ENCODE measurements around the gene RASSF8. TPM values are rescaled to one million over a fixed set of nuclear protein-coding genes. Genes with fewer than 3 reads are reported as not detected.

The RASSF8 gene
- total and polyA plus RNA-seq, 2 donors: 20.9 to 63.1 TPM

DNA sequence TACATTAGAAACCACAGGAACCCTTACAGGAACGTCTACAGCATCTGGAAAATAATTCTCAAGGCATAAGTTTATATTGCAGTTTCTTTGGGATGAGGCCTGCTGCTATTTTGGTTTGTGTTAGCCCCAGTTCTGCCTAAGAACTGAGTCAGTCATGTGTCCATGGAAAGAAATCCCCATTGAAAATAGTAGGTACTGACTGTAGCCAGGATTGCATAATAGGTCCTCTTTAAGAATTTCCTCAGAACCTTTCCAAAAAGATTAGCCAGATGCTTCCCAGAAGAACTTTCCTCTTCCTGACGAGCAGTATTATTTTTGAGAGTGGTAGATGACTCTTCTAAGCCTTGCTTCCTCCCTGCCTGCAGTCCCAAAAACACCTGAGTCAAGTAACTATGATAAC, 52.6 kb downstream of the RASSF8 start:
- DNase-seq (ENCODE audit: extremely low spot score): no peak
- 20% methylated on average over 2 of the region's 2 CpGs for WGBS
- peak overlapping the region; percentile 42 for H3K27ac ChIP-seq (ENCODE audit: low read depth)
- H3K4me1 ChIP-seq (ENCODE audit: insufficient read depth): no peaks in the 10 kb centered on the region
- no peak overlapping the region for H3K4me3 ChIP-seq (ENCODE audit: low read depth, low read length)
- H3K36me3 ChIP-seq (ENCODE audit: insufficient read depth): no peaks in the 10 kb centered on the region

DNA sequence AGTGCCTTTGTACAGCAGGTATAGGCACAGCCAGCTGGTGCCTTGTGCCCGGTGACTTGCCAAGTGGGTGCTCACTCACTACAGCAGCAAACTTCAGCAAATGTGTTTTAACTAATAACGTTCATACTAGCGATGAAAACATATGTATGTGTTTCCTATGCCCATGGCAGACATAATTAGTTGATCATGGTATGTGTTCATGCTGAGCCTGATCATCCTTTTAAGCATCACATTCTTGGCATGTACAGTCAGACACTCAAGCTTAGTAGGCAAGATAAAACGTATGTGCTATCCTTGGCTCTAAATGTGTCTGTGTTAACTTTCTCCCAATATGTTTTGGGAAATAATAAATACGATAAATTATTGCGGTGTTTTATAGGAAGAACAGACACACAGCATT, 55.6 kb downstream of the RASSF8 start:
- DNase-seq (ENCODE audit: extremely low spot score): no peak
- no peaks in the 10 kb centered on the region for H3K36me3 ChIP-seq (ENCODE audit: insufficient read depth)
- 88% methylated on average over 6 of the region's 6 CpGs for WGBS
- no peak overlapping the region for H3K27ac ChIP-seq (ENCODE audit: low read depth)
- H3K4me3 ChIP-seq (ENCODE audit: low read depth, low read length): no peak overlapping the region
- no peaks in the 10 kb centered on the region for H3K4me1 ChIP-seq (ENCODE audit: insufficient read depth)

DNA sequence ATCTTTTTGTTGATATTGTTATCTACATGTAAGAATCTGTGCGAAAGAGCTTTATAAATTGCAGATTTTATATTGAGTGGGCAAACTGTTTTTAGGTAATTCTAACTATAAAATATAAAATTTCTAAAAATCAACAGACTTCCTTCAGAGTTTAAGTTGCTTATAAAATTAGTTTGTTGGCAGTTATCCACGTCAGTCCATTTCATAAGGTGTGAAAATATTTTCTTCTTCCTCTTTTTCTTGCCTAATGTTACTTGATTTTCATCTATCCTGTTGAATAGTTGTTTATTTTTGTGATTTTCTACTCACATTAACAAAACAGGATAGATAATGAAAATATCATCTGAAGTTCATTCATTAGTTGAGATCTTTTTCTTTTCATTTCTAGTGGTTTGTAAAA, 58.0 kb downstream of the RASSF8 start:
- 61% methylated on average over 2 of the region's 2 CpGs for WGBS
- no peak overlapping the region for H3K27ac ChIP-seq (ENCODE audit: low read depth)
- no peaks in the 10 kb centered on the region for H3K36me3 ChIP-seq (ENCODE audit: insufficient read depth)
- H3K4me1 ChIP-seq (ENCODE audit: insufficient read depth): no peaks in the 10 kb centered on the region
- DNase-seq (ENCODE audit: extremely low spot score): no peak
- no peak overlapping the region for H3K4me3 ChIP-seq (ENCODE audit: low read depth, low read length)

DNA sequence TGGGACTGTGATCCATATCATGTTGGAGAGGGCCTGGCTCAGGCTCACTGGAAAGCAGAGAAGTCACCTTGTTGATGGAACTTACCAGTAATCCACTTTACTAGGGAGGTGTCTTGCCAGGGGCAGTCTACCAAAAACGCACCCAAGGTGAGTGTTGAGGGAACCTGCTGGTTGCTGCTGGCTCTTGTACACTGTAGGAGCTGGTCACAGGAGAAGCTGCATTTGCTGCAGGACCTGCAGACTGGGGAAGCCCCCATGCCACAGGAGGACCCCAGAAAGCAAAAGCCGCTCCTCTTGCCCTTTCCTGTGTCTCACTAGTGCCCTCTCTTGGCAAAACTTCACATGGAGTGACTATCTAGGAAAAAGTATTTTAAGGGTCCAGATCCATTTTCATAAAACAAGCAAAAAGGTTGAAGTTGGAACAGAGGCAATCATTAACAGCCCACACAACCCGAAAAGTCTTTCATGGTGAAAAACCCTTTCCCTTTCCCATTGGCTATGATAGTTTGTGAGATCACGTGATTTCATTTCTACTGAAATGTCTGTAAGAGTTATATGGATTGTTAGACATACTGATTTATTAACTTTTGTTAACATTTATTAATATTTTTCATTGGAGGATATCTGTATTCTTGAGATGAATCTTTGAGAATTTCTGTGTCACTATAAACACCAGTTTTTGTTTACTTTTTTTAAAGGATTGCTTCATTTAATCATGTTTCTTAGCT, 59.2 kb downstream of the RASSF8 start:
- Histone ChIP-seq H3K4me3 (ENCODE audit: low read depth, low read length) (no peak overlapping the region), H3K36me3 (ENCODE audit: insufficient read depth) (no peaks in the 10 kb centered on the region), H3K27ac (ENCODE audit: low read depth) (no peak overlapping the region), H3K4me1 (ENCODE audit: insufficient read depth) (no peaks in the 10 kb centered on the region)
- WGBS: 85% methylated on average over 4 of the region's 4 CpGs
- no peak for DNase-seq (ENCODE audit: extremely low spot score)

DNA sequence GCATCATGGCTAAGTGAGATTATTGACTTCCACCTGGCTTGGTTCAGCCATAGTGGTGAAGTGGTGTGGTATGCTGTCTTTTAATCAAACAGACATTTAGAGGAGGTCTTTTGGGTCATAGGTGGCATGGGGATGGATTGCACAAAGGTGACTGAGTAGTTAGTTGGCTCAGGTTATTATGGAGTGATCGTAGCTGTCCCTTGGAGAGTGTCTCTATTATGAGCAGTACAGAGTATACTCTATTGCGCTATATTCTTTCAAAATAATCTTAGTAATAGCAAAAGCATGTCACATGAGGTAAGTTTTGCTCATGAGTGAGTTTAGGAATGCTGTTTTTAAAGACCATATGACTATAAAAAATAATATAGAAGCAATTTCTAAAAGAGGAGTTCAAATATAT, 60.4 kb downstream of the RASSF8 start:
- no peak overlapping the region for H3K4me3 ChIP-seq (ENCODE audit: low read depth, low read length)
- no peaks in the 10 kb centered on the region for H3K36me3 ChIP-seq (ENCODE audit: insufficient read depth)
- no peak for DNase-seq (ENCODE audit: extremely low spot score)
- no peak overlapping the region for H3K27ac ChIP-seq (ENCODE audit: low read depth)
- no peaks in the 10 kb centered on the region for H3K4me1 ChIP-seq (ENCODE audit: insufficient read depth)
- WGBS: 95% methylated on average over 2 of the region's 2 CpGs

DNA sequence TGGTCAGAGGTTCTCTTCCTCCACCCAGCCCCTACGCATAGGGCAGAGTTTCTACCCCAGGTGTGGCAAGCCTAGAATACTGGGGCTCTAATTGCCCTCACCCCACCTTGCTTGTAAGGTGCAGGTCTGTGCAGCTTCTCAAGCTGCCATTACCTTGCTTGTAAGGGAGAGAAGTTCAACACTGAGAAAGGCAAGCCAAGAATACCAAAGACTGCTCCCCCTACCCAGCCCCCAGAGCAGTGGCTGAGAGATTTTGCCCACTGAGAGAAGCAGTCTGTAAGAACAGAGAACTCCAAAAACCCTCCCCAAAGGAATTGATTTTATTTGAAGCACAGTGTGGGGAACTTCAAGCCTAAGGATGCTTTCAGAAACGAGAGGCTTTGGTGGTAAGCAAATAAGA, 63.1 kb downstream of the RASSF8 start:
- H3K27ac ChIP-seq (ENCODE audit: low read depth): no peak overlapping the region
- H3K4me1 ChIP-seq (ENCODE audit: insufficient read depth): no peaks in the 10 kb centered on the region
- DNase-seq (ENCODE audit: extremely low spot score): no peak
- WGBS: 94% methylated on average over 2 of the region's 2 CpGs
- H3K36me3 ChIP-seq (ENCODE audit: insufficient read depth): no peaks in the 10 kb centered on the region
- no peak overlapping the region for H3K4me3 ChIP-seq (ENCODE audit: low read depth, low read length)

DNA sequence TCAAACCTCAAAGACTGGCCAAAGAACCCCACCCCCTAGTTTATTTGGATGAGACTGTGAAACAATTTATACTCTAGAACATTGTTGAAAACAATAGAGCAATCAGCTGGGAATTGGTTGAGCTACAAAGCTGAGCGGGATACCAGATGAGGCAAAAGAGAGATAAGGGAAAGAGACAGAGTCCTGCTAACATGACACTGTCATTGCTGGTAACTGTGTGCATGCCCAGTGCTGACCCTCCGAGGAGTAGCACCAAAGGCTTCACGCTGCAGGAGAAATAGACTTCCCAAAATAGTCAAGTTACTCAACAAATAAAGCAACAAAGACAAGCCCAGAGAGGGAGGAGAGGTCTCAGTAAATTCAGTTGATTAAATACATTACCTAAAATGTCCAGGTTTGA, 63.6 kb downstream of the RASSF8 start:
- no peak overlapping the region for H3K4me3 ChIP-seq (ENCODE audit: low read depth, low read length)
- 93% methylated on average over 3 of the region's 3 CpGs for WGBS
- H3K27ac ChIP-seq (ENCODE audit: low read depth): no peak overlapping the region
- no peak for DNase-seq (ENCODE audit: extremely low spot score)
- no peaks in the 10 kb centered on the region for H3K4me1 ChIP-seq (ENCODE audit: insufficient read depth)
- H3K36me3 ChIP-seq (ENCODE audit: insufficient read depth): no peaks in the 10 kb centered on the region

DNA sequence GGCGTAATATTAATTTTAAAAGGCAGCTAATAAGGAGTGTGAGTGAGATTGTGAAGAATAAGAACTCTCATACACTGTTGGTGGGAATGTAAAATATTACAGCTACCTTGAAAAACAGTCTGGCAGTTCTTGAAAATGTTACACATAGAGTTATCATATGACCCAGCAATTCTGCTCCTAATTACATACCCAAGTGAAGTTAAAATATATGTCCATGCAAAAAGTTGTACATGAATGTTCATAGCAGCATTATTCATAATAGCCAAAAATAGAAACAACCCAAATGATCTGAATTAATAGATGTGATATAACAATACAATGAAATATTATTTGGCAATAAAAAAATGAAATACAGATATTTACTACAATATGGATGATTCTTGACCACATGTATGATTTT, 68.2 kb downstream of the RASSF8 start:
- Histone ChIP-seq H3K36me3 (ENCODE audit: insufficient read depth) (no peaks in the 10 kb centered on the region), H3K27ac (ENCODE audit: low read depth) (no peak overlapping the region), H3K4me1 (ENCODE audit: insufficient read depth) (no peaks in the 10 kb centered on the region), H3K4me3 (ENCODE audit: low read depth, low read length) (no peak overlapping the region)
- 98% methylated on average over 1 of the region's 1 CpG for WGBS
- DNase-seq (ENCODE audit: extremely low spot score): no peak

DNA sequence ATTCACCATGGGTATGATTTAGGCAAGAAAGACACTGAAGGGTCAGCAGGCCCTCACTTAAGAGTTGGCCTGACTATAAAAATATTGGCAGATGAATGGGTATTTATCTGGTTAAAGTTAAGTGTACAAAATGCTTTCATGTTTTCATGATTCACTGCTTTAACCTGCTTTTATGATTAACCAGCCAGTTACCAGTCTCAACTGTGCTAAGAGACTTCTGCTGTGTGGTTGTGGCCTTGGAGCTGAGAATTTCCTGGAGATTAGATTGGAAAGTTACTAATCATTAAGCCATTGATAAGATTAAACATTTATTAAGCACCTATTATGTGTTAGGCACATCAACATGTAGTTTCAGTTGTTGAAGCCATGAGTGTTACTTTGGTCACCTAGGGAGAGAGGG, 68.9 kb downstream of the RASSF8 start:
- Histone ChIP-seq H3K4me3 (ENCODE audit: low read depth, low read length) (no peak overlapping the region), H3K4me1 (ENCODE audit: insufficient read depth) (no peaks in the 10 kb centered on the region), H3K36me3 (ENCODE audit: insufficient read depth) (no peaks in the 10 kb centered on the region), H3K27ac (ENCODE audit: low read depth) (no peak overlapping the region)
- DNase-seq (ENCODE audit: extremely low spot score): no peak

DNA sequence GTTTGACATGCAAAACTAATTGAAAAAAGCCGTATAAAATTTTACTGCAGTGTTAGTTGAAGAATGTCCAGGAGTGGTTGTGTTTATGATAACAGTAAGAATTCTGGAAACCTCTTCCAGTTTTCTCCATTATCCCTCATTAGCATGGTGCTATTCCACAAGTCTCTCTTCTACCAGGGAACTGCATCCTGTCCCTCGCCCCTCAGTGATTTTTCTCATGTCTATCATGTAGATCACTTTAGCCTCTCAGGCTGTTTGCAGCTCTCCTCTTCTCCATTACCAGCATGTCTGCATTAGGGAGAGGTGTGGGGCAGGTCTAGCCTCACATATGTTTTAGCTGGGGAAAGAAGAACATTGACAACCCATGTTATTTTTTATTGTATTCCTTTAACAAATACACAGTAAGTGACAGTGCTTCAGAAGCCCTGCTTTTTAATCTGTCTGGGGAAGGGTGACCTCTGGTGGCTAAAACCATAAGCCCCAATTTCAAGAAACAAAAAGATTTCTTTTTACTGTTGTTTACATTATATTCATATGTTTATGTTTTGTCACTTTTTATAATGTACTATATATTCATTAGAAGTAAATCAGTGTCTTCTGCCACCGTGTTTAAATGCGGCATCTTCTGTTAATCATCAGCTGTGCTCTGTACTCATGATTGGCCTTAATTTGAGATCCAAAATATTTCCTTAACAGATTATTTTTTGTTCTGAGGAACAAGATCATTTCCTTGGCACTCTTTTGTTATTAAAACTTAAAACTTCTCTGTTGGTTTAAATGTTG, 70.7 kb downstream of the RASSF8 start:
- no peaks in the 10 kb centered on the region for H3K36me3 ChIP-seq (ENCODE audit: insufficient read depth)
- no peaks in the 10 kb centered on the region for H3K4me1 ChIP-seq (ENCODE audit: insufficient read depth)
- DNase-seq (ENCODE audit: extremely low spot score): no peak
- no peak overlapping the region for H3K4me3 ChIP-seq (ENCODE audit: low read depth, low read length)
- no peak overlapping the region for H3K27ac ChIP-seq (ENCODE audit: low read depth)
- 36% methylated on average over 4 of the region's 4 CpGs for WGBS

DNA sequence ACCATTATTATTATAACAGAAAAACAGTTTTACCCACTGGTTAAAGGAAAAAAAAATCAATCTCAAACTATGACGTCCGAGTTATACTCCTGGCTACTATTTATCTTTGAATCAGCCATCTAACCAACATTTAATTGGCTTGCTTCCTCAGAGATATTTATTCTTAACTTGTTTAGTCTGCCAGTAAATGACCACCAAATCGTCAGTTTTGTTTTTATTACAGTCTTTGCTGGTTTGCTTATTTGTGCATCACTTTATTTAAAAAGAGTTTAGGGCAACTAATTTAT, 71.2 kb downstream of the RASSF8 start:
- Histone ChIP-seq H3K36me3 (ENCODE audit: insufficient read depth) (no peaks in the 10 kb centered on the region), H3K27ac (ENCODE audit: low read depth) (no peak overlapping the region), H3K4me3 (ENCODE audit: low read depth, low read length) (no peak overlapping the region), H3K4me1 (ENCODE audit: insufficient read depth) (no peaks in the 10 kb centered on the region)
- 32% methylated on average over 3 of the region's 3 CpGs for WGBS
- DNase-seq (ENCODE audit: extremely low spot score): no peak

DNA sequence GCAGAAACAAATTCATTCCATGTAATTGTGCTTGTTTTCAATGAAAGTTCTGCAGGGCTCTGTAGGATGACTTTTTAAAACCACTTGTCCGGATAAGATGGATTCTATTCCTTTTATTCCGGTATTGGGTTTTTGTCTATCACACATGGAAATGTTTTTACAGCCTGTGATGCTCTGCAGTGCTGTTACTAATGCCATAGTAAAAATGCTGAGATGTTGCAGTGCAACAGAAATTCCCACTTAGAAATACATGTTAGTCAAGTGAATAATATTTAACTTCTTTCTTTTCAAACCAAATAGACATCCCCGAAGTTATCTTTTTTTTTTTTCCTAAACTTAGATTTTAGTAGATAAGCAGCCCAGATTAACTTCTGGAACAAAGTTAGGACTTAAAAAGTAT, 71.9 kb downstream of the RASSF8 start:
- Histone ChIP-seq H3K27ac (ENCODE audit: low read depth) (no peak overlapping the region), H3K36me3 (ENCODE audit: insufficient read depth) (no peaks in the 10 kb centered on the region), H3K4me3 (ENCODE audit: low read depth, low read length) (no peak overlapping the region), H3K4me1 (ENCODE audit: insufficient read depth) (no peaks in the 10 kb centered on the region)
- DNase-seq (ENCODE audit: extremely low spot score): no peak
- 83% methylated on average over 3 of the region's 3 CpGs for WGBS

DNA sequence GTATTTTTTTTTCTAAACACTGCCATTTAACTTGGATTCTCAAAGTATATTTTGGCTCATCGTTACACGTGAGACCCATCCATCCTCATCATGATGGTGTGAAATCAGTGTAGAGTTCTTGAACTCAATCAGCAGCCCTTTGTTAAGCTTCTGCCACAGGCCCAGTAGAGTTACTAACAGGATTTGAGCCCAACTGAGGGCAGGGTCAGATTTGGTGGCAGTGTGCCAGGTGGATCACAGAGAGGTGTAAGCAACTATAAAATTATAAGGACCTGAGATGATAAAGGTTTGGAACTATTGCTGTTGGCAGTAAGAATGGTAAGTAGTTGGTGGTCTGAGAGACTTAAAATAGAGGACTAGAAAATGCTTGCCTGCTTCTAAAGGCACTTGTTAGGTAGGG, 72.8 kb downstream of the RASSF8 start:
- no peak overlapping the region for H3K4me3 ChIP-seq (ENCODE audit: low read depth, low read length)
- 95% methylated on average over 2 of the region's 2 CpGs for WGBS
- H3K4me1 ChIP-seq (ENCODE audit: insufficient read depth): no peaks in the 10 kb centered on the region
- no peaks in the 10 kb centered on the region for H3K36me3 ChIP-seq (ENCODE audit: insufficient read depth)
- H3K27ac ChIP-seq (ENCODE audit: low read depth): no peak overlapping the region
- DNase-seq (ENCODE audit: extremely low spot score): no peak

DNA sequence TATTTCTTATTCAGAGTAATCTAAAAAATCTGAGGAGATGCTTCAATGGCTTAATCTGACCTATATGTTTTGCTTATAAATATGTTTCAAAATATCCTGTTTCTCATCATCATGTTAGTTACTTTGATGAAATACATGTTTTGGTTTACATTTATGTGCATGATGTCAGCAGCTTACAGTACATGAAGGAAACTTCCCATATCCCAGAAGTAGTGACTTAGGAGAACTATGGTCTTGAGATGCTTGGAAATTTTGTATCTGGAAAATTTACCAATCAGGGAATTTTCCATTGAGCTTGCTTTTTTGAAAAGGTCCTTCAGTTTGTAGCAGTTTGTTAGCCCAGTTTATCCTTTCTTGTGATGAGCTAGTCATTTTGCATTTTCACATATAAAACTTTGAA, 73.3 kb downstream of the RASSF8 start:
- H3K4me1 ChIP-seq (ENCODE audit: insufficient read depth): no peaks in the 10 kb centered on the region
- H3K27ac ChIP-seq (ENCODE audit: low read depth): no peak overlapping the region
- no peak for DNase-seq (ENCODE audit: extremely low spot score)

More for the DNA sequence above, 73.3 kb downstream of the RASSF8 start:
- no peaks in the 10 kb centered on the region for H3K36me3 ChIP-seq (ENCODE audit: insufficient read depth)
- H3K4me3 ChIP-seq (ENCODE audit: low read depth, low read length): no peak overlapping the region

Data from urinary bladder (tissue), 4 donors.